Peyer's patch (tissue), 4 donors: Measurements from ENCODE around the gene SDF4. TPM values are rescaled to one million over a fixed set of nuclear protein-coding genes. Genes with fewer than 3 reads are reported as not detected.
A peak's percentile ranks its signal among the peaks of the same experiment; 100 is the strongest.

ENCODE experiments used
- DNase-seq, 3 donors: peaks; one replicate each; pipeline ENCODE4 v3.0.0-alpha.2; 2017 to 2019
- H3K27ac ChIP-seq, 4 donors: fragments of 200-600 bp; sonication (generic); one replicate each; pipeline ENCODE4 v1.5.1; 2016 to 2019
- H3K27me3 ChIP-seq, 2 donors: fragments of 200-600 bp; sonication (generic); one replicate each; pipeline ENCODE4 v1.5.1; 2019
- H3K36me3 ChIP-seq, 3 donors: fragments of 200-600 bp; sonication (generic); one replicate each; pipeline ENCODE4 v1.5.1; 2016 to 2019
- H3K4me1 ChIP-seq, 4 donors: fragments of 200-600 bp; sonication (generic); one replicate each; pipeline ENCODE4 v1.5.1; 2016 to 2019
- H3K4me3 ChIP-seq, 4 donors: fragments of 200-600 bp; sonication (generic); 1 replicate in 3 of 4; 2 replicates in 1 of 4; pipeline ENCODE4 v1.5.1; 2016 to 2019; ENCODE audit warnings: mild to moderate bottlenecking in 1 of 4
- H3K9me3 ChIP-seq, 4 donors: fragments of 200-600 bp; sonication (generic); one replicate each; pipeline ENCODE4 v1.5.1; 2016 to 2019; ENCODE audit warnings: mild to moderate bottlenecking in 1 of 4
- CTCF ChIP-seq, 6 experiments: fragments of 450-650 bp in 4 of 6; fragments of 200-600 bp in 2 of 6; sonication (generic) in 1 of 6; IDR thresholded peaks; one replicate each; pipeline ENCODE4 v1.5.1; 2017 to 2019; ENCODE audit warnings: antibody characterized with exemption in 6 of 6, mild to moderate bottlenecking in 3 of 6, moderate library complexity in 1 of 6
- POLR2A ChIP-seq, 2 donors: fragments of 450-650 bp; IDR thresholded peaks; one replicate each; pipeline ENCODE4 v1.5.1; 2017; ENCODE audit warnings: antibody characterized with exemption in 2 of 2, mild to moderate bottlenecking in 2 of 2, moderate library complexity in 2 of 2
- total RNA-seq, 4 donors: library from RNA; depleted of rRNA; stranded (reverse); fragments of >200 nt; gene quantifications; one replicate each; pipeline ENCODE4 v1.1.0, GENCODE V29; 2016

The SDF4 gene
- total RNA-seq, 4 donors from 2014 or later = 88.3 to 280 (median 177) TPM

GRCh38 chr1:1181129-1181937, 50.5 kb downstream of the SDF4 start:
- H3K4me1 ChIP-seq = no peaks in the 10 kb centered on the region
- TF ChIP-seq CTCF (IDR thresholded peaks at IDR 0.05) = no peak
- TF ChIP-seq POLR2A (IDR thresholded peaks at IDR 0.05) = no peak
- no peaks in the 10 kb centered on the region for H3K9me3 ChIP-seq
- H3K4me3 ChIP-seq = no peak overlapping the region
- no peaks in the 10 kb centered on the region for H3K27me3 ChIP-seq
- no peaks in the 10 kb centered on the region for H3K36me3 ChIP-seq
- peak in 1 of 3 donors; percentile 40 for DNase-seq
- H3K27ac ChIP-seq = no peak overlapping the region

GRCh38 chr1:1179983-1180861, 51.6 kb downstream of the SDF4 start:
- Histone ChIP-seq H3K27ac (no peak overlapping the region), H3K9me3 (no peaks in the 10 kb centered on the region), H3K27me3 (no peaks in the 10 kb centered on the region), H3K4me3 (no peak overlapping the region), H3K4me1 (no peaks in the 10 kb centered on the region), H3K36me3 (no peaks in the 10 kb centered on the region)
- peak in 1 of 3 donors; percentile 42 for DNase-seq
- TF ChIP-seq POLR2A (IDR thresholded peaks at IDR 0.05) (no peak), CTCF (IDR thresholded peaks at IDR 0.05) (no peak)

GRCh38 chr1:1179346-1179982, 52.3 kb downstream of the SDF4 start:
- peak in 1 of 3 donors; percentile 41 for DNase-seq

GRCh38 chr1:1178794-1179331, 52.9 kb downstream of the SDF4 start:
- peak in 1 of 3 donors; percentile 42 for DNase-seq
- no peak overlapping the region for H3K4me3 ChIP-seq
- peaks cover 0 to 3% (median 0%) of the 10 kb centered on the region in 4 donors for H3K4me1 ChIP-seq
- no peaks in the 10 kb centered on the region for H3K36me3 ChIP-seq
- no peaks in the 10 kb centered on the region for H3K27me3 ChIP-seq
- no peak overlapping the region for H3K27ac ChIP-seq
- no peaks in the 10 kb centered on the region for H3K9me3 ChIP-seq
- TF ChIP-seq POLR2A (IDR thresholded peaks at IDR 0.05) = no peak
- no peak for TF ChIP-seq CTCF (IDR thresholded peaks at IDR 0.05)

More at GRCh38 chr1:1179346-1179982, 52.3 kb downstream of the SDF4 start:
- H3K4me3 ChIP-seq = no peak overlapping the region
- no peak for TF ChIP-seq POLR2A (IDR thresholded peaks at IDR 0.05)
- no peaks in the 10 kb centered on the region for H3K27me3 ChIP-seq
- H3K4me1 ChIP-seq = no peaks in the 10 kb centered on the region
- H3K9me3 ChIP-seq = no peaks in the 10 kb centered on the region
- no peak overlapping the region for H3K27ac ChIP-seq
- no peaks in the 10 kb centered on the region for H3K36me3 ChIP-seq

GRCh38 chr1:1177452-1178206, 54.2 kb downstream of the SDF4 start:
- H3K27me3 ChIP-seq = no peaks in the 10 kb centered on the region
- peak in 1 of 3 donors; percentile 40 for DNase-seq
- TF ChIP-seq POLR2A (IDR thresholded peaks at IDR 0.05) = no peak
- TF ChIP-seq CTCF (IDR thresholded peaks at IDR 0.05) = no peak

More at GRCh38 chr1:1177452-1178206, 54.2 kb downstream of the SDF4 start:
- peaks cover 0 to 11% (median 2%) of the 10 kb centered on the region in 4 donors for H3K4me1 ChIP-seq
- H3K27ac ChIP-seq = no peak overlapping the region
- H3K4me3 ChIP-seq = no peak overlapping the region
- H3K36me3 ChIP-seq = no peaks in the 10 kb centered on the region
- no peaks in the 10 kb centered on the region for H3K9me3 ChIP-seq
